Measurements from ENCODE around the gene LRCOL1. TPM values are rescaled to one million over a fixed set of nuclear protein-coding genes. Genes with fewer than 3 reads are reported as not detected.

Gene LRCOL1
- total and polyA plus RNA-seq, 4 donors, result 0.98 to 1.8 (median 1.3) TPM

- DNase-seq (no peak), ATAC-seq (ENCODE audit: insufficient read depth, low FRiP score) (no peak)
- Histone ChIP-seq H3K4me3 (no peak overlapping the region), H3K27ac (ENCODE audit: low read depth in 1 of 2, low read length in 1 of 2) (no peak overlapping the region), H3K9ac (ENCODE audit: insufficient read depth in 1 of 2, low read length in 2 of 2) (no peak overlapping the region), H3K9me3 (ENCODE audit: control insufficient read depth in 4 of 4, insufficient read depth in 3 of 4, low read length in 3 of 4) (peaks cover 0 to 24% (median 2%) of the 10 kb centered on the region in 4 donors), H3K4me1 (ENCODE audit: control insufficient read depth in 5 of 5, insufficient read depth in 5 of 5, low read length in 5 of 5) (peaks cover 0 to 19% (median 11%) of the 10 kb centered on the region in 5 donors), H3K27me3 (ENCODE audit: control insufficient read depth in 3 of 3, insufficient read depth in 3 of 3, low read length in 2 of 3) (peaks cover 5 to 21% (median 15%) of the 10 kb centered on the region in 3 donors), H3K36me3 (ENCODE audit: control insufficient read depth in 4 of 4, insufficient read depth in 4 of 4, low read length in 4 of 4) (peaks cover 0 to 7% (median 3%) of the 10 kb centered on the region in 4 donors)
- WGBS, 2 donors, result 20 to 21% methylated on average over 43 to 53 of the region's 53 CpGs
- TF ChIP-seq, protein P1, sequence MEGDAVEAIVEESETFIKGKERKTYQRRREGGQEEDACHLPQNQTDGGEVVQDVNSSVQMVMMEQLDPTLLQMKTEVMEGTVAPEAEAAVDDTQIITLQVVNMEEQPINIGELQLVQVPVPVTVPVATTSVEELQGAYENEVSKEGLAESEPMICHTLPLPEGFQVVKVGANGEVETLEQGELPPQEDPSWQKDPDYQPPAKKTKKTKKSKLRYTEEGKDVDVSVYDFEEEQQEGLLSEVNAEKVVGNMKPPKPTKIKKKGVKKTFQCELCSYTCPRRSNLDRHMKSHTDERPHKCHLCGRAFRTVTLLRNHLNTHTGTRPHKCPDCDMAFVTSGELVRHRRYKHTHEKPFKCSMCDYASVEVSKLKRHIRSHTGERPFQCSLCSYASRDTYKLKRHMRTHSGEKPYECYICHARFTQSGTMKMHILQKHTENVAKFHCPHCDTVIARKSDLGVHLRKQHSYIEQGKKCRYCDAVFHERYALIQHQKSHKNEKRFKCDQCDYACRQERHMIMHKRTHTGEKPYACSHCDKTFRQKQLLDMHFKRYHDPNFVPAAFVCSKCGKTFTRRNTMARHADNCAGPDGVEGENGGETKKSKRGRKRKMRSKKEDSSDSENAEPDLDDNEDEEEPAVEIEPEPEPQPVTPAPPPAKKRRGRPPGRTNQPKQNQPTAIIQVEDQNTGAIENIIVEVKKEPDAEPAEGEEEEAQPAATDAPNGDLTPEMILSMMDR (IDR thresholded peaks at IDR 0.05; ENCODE audit: control extremely low read depth, extremely low read depth), result no peak
Observed at GRCh38 chr12:132619386-132620112, 9.2 kb upstream of the LRCOL1 start.

- Histone ChIP-seq H3K9ac (ENCODE audit: insufficient read depth in 1 of 2, low read length in 2 of 2) (no peak overlapping the region), H3K9me3 (ENCODE audit: control insufficient read depth in 4 of 4, insufficient read depth in 3 of 4, low read length in 3 of 4) (peaks cover 0 to 24% (median 2%) of the 10 kb centered on the region in 4 donors)
Observed at GRCh38 chr12:132619071-132619385, 8.6 kb upstream of the LRCOL1 start.

DNA sequence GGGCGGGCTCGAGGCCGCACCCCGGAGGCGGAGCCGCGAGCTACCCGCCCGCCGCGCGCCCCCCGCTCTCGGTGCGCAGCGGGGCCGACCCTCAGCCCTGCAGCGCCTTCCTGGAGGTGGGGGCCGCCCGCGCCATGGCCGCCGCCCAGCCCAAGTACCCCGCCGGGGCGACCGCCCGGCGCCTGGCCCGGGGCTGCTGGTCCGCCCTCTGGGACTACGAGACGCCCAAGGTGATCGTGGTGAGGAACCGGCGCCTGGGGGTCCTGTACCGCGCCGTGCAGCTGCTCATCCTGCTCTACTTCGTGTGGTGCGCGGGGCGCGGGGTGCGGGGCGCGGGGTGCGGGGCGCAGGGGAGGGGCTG is 8.3 kb upstream of the LRCOL1 start, which contains the start of gene P2RX2:
Gene P2RX2 (plus strand): TSS at position 94 of the 361 bp plus-strand sequence. CDS start 41 bp downstream, at position 135.
- Histone ChIP-seq H3K36me3 (ENCODE audit: control insufficient read depth in 4 of 4, insufficient read depth in 4 of 4, low read length in 4 of 4) (no peaks in the 10 kb centered on the region), H3K9ac (ENCODE audit: insufficient read depth in 1 of 2, low read length in 2 of 2) (peak within 1 kb of the TSS in 1 of 2 donors; percentile 23), H3K4me3 (no peak within 1 kb of the TSS), H3K4me1 (ENCODE audit: control insufficient read depth in 5 of 5, insufficient read depth in 5 of 5, low read length in 5 of 5) (peaks cover 0 to 17% (median 11%) of the 10 kb centered on the region in 5 donors), H3K27ac (ENCODE audit: low read depth in 1 of 2, low read length in 1 of 2) (no peak within 1 kb of the TSS), H3K27me3 (ENCODE audit: control insufficient read depth in 3 of 3, insufficient read depth in 3 of 3, low read length in 2 of 3) (peaks cover 5 to 21% (median 15%) of the 10 kb centered on the region in 3 donors), H3K9me3 (ENCODE audit: control insufficient read depth in 4 of 4, insufficient read depth in 3 of 4, low read length in 3 of 4) (peaks cover 0 to 24% (median 2%) of the 10 kb centered on the region in 4 donors)
- 4 to 5% methylated on average over 22 to 49 of the region's 49 CpGs for WGBS, 2 donors
- TF ChIP-seq, protein P1 (IDR thresholded peaks at IDR 0.05; ENCODE audit: control extremely low read depth, extremely low read depth), result no peak
- ATAC-seq (ENCODE audit: insufficient read depth, low FRiP score) (no peak), DNase-seq (no peak)

More at GRCh38 chr12:132619071-132619385, 8.6 kb upstream of the LRCOL1 start:
- no peak for DNase-seq
- ATAC-seq (ENCODE audit: insufficient read depth, low FRiP score), result no peak
- H3K36me3 ChIP-seq (ENCODE audit: control insufficient read depth in 4 of 4, insufficient read depth in 4 of 4, low read length in 4 of 4), result peaks cover 0 to 2% (median under 1%) of the 10 kb centered on the region in 4 donors
- H3K27me3 ChIP-seq (ENCODE audit: control insufficient read depth in 3 of 3, insufficient read depth in 3 of 3, low read length in 2 of 3), result peaks cover 5 to 21% (median 15%) of the 10 kb centered on the region in 3 donors
- no peak overlapping the region for H3K27ac ChIP-seq (ENCODE audit: low read depth in 1 of 2, low read length in 1 of 2)
- no peak overlapping the region for H3K4me3 ChIP-seq
- peaks cover 0 to 19% (median 11%) of the 10 kb centered on the region in 5 donors for H3K4me1 ChIP-seq (ENCODE audit: control insufficient read depth in 5 of 5, insufficient read depth in 5 of 5, low read length in 5 of 5)
- 9 to 12% methylated on average over 10 to 26 of the region's 28 CpGs for WGBS, 2 donors
- TF ChIP-seq, protein P1 (IDR thresholded peaks at IDR 0.05; ENCODE audit: control extremely low read depth, extremely low read depth), result no peak

All from lung (tissue), 12 donors.